Measurements from ENCODE around the gene HLA-B. TPM values are rescaled to one million over a fixed set of nuclear protein-coding genes. Genes with fewer than 3 reads are reported as not detected.

The HLA-B gene
- total RNA-seq, 1 experiment from 2014 or later = 55.4 TPM

DNA sequence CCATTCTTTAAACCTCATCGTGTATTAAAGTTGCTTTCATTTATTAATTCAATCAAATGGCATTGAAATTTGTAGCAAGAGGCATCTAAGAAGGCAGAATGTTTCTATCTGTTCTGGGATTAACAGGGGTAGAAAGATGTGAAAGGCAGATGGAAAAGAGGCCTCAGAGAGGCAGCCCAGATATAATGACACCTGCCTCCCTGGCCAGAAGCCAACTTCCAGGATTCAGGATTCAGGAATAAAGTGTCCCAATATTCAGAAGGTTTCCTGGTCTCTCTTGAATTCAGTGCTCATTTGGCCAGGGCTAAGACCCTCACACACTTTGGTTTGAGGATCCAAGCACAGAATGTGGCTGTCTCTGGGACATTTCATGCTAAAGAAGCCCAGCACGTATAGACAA lies 39.9 kb downstream of the HLA-B start:
- ATAC-seq (no peak), DNase-seq (no peak)
- CTCF ChIA-PET = no interaction called here
- Histone ChIP-seq H3K4me2 (ENCODE audit: low read length) (no peak overlapping the region), H3K9ac (ENCODE audit: low read length) (no peak overlapping the region), H3K4me3 (ENCODE audit: low read length) (no peak overlapping the region), H3K9me2 (replicated peaks; ENCODE audit: low read length) (no peaks in the 10 kb centered on the region), H3K4me1 (ENCODE audit: insufficient read depth, low read length) (no peaks in the 10 kb centered on the region), H3K36me3 (ENCODE audit: low read depth, low read length) (no peaks in the 10 kb centered on the region), H3K27ac (ENCODE audit: low read length) (no peak overlapping the region), H3F3A (ENCODE audit: low read length, unreplicated experiment) (no peaks in the 10 kb centered on the region), H3K79me2 (ENCODE audit: low read length) (no peaks in the 10 kb centered on the region), H3K27me3 (ENCODE audit: low read length) (peaks cover 40% of the 10 kb centered on the region), H2AFZ (ENCODE audit: low read length) (no peak overlapping the region), H4K20me1 (ENCODE audit: low read length) (no peaks in the 10 kb centered on the region), H3K9me3 (ENCODE audit: low read length) (no peaks in the 10 kb centered on the region)
- BruUV-seq (replicated peaks) = no TSS peak
- POLR2A ChIA-PET (ENCODE audit: unreplicated experiment) = no interaction called here
- intact Hi-C loops (cut with micrococcal nuclease) = no loop called here
- TF ChIP-seq, protein P1, sequence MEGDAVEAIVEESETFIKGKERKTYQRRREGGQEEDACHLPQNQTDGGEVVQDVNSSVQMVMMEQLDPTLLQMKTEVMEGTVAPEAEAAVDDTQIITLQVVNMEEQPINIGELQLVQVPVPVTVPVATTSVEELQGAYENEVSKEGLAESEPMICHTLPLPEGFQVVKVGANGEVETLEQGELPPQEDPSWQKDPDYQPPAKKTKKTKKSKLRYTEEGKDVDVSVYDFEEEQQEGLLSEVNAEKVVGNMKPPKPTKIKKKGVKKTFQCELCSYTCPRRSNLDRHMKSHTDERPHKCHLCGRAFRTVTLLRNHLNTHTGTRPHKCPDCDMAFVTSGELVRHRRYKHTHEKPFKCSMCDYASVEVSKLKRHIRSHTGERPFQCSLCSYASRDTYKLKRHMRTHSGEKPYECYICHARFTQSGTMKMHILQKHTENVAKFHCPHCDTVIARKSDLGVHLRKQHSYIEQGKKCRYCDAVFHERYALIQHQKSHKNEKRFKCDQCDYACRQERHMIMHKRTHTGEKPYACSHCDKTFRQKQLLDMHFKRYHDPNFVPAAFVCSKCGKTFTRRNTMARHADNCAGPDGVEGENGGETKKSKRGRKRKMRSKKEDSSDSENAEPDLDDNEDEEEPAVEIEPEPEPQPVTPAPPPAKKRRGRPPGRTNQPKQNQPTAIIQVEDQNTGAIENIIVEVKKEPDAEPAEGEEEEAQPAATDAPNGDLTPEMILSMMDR (conservative IDR thresholded peaks at IDR 0.05; ENCODE audit: low read depth, low read length) = no peak
- no peak for TF ChIP-seq EZH2 (IDR thresholded peaks at IDR 0.05; ENCODE audit: low read length, unreplicated experiment)
- TF ChIP-seq EZH2phosphoT487 (IDR thresholded peaks at IDR 0.05; ENCODE audit: borderline replicate concordance, low read length) = no peak

DNA sequence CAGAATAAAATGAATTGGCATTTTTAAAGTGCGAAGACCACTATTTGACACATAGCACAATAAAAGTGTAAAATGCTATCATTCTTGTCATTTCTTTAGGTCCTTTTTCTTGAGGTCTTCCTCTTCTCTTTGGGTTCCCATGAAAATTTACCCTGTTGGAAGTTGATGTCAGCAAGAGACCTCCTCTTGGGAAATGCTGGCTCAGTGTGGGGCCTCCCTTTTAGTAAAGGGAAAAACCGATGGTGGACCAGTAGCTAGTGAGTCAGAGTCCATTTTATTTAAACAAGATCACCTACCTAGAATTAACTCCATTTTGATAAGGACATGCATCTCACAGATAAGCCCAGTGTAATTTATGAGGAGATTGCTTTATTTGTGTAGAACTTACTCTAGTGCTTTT lies 47.3 kb downstream of the HLA-B start:
- ATAC-seq (no peak), DNase-seq (no peak)
- BruUV-seq (replicated peaks) = no TSS peak
- TF ChIP-seq, protein P1 (conservative IDR thresholded peaks at IDR 0.05; ENCODE audit: low read depth, low read length) = no peak
- TF ChIP-seq EZH2 (IDR thresholded peaks at IDR 0.05; ENCODE audit: low read length, unreplicated experiment) (no peak), EZH2phosphoT487 (IDR thresholded peaks at IDR 0.05; ENCODE audit: borderline replicate concordance, low read length) (no peak)
- Histone ChIP-seq H3K79me2 (ENCODE audit: low read length) (no peaks in the 10 kb centered on the region), H3K4me1 (ENCODE audit: insufficient read depth, low read length) (no peaks in the 10 kb centered on the region), H3K9ac (ENCODE audit: low read length) (no peak overlapping the region), H3K27me3 (ENCODE audit: low read length) (peaks cover 11% of the 10 kb centered on the region; the same call in 1 of the 2 replicates), H3K36me3 (ENCODE audit: low read depth, low read length) (no peaks in the 10 kb centered on the region), H3K9me3 (ENCODE audit: low read length) (no peaks in the 10 kb centered on the region), H3K9me2 (replicated peaks; ENCODE audit: low read length) (no peaks in the 10 kb centered on the region), H3K27ac (ENCODE audit: low read length) (no peak overlapping the region), H3K4me2 (ENCODE audit: low read length) (no peak overlapping the region), H4K20me1 (ENCODE audit: low read length) (no peaks in the 10 kb centered on the region), H3F3A (ENCODE audit: low read length, unreplicated experiment) (no peaks in the 10 kb centered on the region), H3K4me3 (ENCODE audit: low read length) (no peak overlapping the region), H2AFZ (ENCODE audit: low read length) (no peak overlapping the region)
- intact Hi-C loops (cut with micrococcal nuclease) = no loop called here
- CTCF ChIA-PET = no interaction called here
- POLR2A ChIA-PET (ENCODE audit: unreplicated experiment) = no interaction called here

DNA sequence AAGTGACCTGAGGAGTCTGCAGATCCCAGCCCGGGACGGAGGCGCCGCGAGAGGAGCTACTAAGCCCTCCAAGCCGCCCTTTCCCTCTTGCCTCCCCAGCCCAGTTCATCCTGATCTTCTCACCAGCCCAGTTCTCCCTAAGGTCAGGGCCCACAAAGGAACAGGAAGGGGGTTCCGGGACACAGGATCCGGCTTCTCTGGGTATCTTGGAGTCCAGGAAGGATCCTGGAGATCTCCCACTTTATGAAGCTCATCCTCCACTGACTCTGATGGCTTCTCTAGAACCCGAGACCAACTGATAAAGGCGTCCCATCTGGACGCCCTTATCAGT lies 48.2 kb downstream of the HLA-B start:
- no peak for DNase-seq
- POLR2A ChIA-PET (ENCODE audit: unreplicated experiment) = no interaction called here
- Histone ChIP-seq H3K9me2 (replicated peaks; ENCODE audit: low read length) (no peaks in the 10 kb centered on the region), H3K4me2 (ENCODE audit: low read length) (no peak overlapping the region), H3K27ac (ENCODE audit: low read length) (no peak overlapping the region), H3K36me3 (ENCODE audit: low read depth, low read length) (no peaks in the 10 kb centered on the region), H3K4me1 (ENCODE audit: insufficient read depth, low read length) (no peaks in the 10 kb centered on the region), H3K4me3 (ENCODE audit: low read length) (no peak overlapping the region), H3F3A (ENCODE audit: low read length, unreplicated experiment) (no peaks in the 10 kb centered on the region), H4K20me1 (ENCODE audit: low read length) (no peaks in the 10 kb centered on the region), H3K79me2 (ENCODE audit: low read length) (no peaks in the 10 kb centered on the region), H3K27me3 (ENCODE audit: low read length) (peaks cover 8% of the 10 kb centered on the region; the same call in 1 of the 2 replicates), H3K9ac (ENCODE audit: low read length) (no peak overlapping the region), H2AFZ (ENCODE audit: low read length) (no peak overlapping the region), H3K9me3 (ENCODE audit: low read length) (no peaks in the 10 kb centered on the region)
- BruUV-seq (replicated peaks) = no TSS peak
- TF ChIP-seq EZH2phosphoT487 (IDR thresholded peaks at IDR 0.05; ENCODE audit: borderline replicate concordance, low read length) (no peak), EZH2 (IDR thresholded peaks at IDR 0.05; ENCODE audit: low read length, unreplicated experiment) (no peak)
- TF ChIP-seq, protein P1 (conservative IDR thresholded peaks at IDR 0.05; ENCODE audit: low read depth, low read length) = no peak
- CTCF ChIA-PET = no interaction called here
- intact Hi-C loops (cut with micrococcal nuclease) = no loop called here
- ATAC-seq = no peak

All from PC-3 (cell line).